Kidney glomerular epithelial cell (primary cell): Measurements from ENCODE around the gene FDXR.
"Not testable (repeated sequence)": the region's sequence is repeated elsewhere in the genome, so short reads cannot be mapped to it uniquely, and the experiment has no call there.

ENCODE experiments used
- DNase-seq: peaks from one replicate; lab custom pipeline; 2025; lab: John Stamatoyannopoulos, UW

Gene FDXR, protein sequence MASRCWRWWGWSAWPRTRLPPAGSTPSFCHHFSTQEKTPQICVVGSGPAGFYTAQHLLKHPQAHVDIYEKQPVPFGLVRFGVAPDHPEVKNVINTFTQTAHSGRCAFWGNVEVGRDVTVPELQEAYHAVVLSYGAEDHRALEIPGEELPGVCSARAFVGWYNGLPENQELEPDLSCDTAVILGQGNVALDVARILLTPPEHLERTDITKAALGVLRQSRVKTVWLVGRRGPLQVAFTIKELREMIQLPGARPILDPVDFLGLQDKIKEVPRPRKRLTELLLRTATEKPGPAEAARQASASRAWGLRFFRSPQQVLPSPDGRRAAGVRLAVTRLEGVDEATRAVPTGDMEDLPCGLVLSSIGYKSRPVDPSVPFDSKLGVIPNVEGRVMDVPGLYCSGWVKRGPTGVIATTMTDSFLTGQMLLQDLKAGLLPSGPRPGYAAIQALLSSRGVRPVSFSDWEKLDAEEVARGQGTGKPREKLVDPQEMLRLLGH

DNA sequence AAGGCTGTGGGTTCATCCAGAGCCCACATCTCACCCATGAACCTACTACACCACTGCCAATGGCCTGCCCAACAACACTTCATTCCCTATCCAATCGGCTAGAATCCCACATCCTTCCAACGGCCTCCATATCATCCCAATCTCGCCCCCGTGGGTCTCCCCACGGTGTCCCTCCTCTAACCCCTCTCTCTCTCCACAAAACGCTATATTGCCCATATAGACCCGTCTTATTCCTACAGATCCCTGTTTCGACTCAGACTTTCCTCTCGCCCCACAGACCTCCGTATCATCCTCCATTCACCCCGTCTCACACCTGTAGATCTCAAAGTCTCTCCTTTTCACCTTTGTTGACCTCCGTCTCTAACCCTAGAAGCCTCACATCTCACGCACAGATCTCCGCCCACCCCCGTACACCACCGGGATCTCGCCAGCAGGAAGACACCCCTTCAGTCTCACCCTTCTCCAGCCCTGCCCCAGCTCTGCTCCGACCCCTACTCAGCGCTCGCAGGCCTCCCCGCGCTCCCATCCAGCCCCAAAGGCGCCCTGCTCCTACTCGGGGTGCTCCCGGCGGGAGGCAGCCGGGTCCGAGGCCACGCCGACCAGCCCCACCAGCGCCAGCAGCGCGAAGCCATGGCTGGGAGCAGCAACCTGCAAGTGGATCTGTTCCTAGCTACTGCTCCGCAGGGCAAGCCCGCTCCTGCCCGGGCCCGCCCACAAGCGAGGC lies at the start of gene FDXR:
Gene FDXR (minus strand): TSS at position 682 of the 724 bp plus-strand sequence. CDS start 50 bp downstream, at position 632.
- DNase-seq: no peak

DNA sequence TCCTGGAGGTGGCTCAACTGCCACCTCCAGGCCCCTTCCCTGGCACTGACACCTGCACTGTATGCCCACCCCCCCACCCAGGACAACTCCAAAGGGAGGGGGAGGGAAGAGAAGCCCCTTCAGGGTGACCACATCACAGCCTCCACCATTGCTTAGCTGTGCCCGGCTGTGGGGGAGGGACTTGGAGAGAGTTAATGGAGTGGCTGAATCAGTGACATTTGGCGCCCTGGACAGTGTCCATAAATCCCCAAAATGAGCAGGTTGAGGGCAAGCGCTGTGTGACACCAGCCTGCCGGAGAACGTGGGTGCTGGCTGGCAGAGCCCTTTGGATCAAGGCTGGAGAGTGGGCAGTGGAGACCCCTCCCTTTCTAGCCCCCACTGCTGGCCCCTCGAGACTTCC lies 49.4 kb upstream of the FDXR start:
- no peak for DNase-seq

DNA sequence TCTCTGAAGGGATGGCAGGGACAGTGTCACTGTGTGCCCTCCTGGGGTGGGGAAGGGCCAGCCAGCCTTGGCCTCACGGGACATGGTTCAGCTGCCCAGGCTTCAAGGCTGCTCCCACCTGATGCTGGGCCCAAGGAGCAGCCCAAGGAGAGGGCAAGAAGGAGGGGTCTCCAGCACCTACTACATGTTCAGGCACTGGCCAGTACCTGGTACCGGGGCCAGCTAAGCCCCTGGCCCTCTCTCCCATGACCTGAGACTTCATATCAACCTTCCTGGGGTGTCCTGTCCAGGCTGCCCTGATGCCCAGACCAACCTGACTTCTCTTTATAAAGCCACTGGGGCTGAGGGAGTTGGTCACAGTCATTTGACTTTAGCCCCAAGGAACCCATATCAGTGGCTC lies 49.0 kb upstream of the FDXR start:
- no peak for DNase-seq

DNA sequence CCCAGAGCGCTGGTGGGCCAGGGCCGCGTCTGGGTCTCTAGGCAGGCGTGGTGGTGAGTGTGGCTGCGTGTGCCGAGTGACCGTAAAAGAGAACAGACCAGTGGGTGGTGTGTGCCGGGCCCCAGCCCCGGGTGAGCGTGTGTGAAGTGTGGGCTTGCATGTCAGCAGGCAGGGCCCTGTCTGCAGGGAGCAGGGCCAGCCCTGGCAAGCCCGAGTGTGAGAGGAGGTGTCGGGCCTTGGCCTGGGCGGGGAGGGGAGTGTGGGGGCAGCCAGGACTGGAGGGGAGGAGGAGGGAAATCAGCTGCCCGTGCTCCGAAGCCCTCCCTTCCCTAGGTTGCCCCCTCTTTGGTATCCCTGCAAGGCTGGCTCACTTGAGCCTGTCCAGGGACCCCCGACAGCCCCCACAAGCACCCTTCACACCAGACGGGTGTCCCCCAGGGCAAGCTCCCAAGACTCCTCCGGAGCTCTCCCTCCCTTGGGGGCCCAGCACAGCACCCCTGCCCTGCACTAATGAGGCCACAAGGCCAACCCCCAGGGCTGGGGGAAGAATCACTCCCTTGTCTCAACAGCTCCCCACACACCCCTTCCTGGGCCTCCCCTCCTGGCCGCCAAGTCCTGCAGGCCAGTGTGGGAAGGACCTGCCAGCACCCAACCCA lies 48.4 kb upstream of the FDXR start:
- DNase-seq: no peak

DNA sequence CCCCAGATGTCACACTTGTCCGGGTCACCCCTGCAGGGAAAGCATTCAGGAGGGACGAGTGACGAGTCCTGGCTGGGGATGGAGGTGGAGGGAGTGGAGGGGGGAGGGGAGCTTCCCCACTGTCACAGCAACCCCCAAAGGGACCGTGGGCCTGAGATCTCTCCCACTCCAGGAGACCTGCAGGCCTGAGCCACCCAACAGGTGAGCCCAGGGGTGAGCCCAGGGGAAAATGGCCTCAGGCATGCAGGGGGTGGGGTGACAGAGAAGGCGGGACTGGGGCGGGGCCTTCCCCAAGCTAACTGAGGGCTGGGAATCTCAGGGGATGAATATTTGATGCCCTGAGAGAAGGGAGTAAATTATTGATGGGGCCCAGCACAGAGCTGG lies 47.8 kb upstream of the FDXR start:
- no peak for DNase-seq

DNA sequence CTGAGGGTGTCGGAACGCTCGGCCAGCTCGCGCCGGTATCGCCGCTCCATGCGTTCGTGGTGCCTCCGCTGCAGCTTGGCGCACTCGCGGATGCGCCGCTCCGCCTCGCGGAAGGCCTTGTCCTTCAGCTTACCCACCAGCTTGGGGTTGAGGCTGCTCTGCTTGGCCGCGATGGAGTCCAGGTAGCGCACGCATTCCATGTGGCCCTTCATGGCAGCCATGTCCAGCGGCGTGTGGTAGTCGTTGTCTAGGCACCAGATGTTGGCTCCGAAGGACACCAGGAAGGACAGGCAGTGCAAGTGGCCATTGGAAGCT lies 47.5 kb upstream of the FDXR start:
- DNase-seq: no peak

DNA sequence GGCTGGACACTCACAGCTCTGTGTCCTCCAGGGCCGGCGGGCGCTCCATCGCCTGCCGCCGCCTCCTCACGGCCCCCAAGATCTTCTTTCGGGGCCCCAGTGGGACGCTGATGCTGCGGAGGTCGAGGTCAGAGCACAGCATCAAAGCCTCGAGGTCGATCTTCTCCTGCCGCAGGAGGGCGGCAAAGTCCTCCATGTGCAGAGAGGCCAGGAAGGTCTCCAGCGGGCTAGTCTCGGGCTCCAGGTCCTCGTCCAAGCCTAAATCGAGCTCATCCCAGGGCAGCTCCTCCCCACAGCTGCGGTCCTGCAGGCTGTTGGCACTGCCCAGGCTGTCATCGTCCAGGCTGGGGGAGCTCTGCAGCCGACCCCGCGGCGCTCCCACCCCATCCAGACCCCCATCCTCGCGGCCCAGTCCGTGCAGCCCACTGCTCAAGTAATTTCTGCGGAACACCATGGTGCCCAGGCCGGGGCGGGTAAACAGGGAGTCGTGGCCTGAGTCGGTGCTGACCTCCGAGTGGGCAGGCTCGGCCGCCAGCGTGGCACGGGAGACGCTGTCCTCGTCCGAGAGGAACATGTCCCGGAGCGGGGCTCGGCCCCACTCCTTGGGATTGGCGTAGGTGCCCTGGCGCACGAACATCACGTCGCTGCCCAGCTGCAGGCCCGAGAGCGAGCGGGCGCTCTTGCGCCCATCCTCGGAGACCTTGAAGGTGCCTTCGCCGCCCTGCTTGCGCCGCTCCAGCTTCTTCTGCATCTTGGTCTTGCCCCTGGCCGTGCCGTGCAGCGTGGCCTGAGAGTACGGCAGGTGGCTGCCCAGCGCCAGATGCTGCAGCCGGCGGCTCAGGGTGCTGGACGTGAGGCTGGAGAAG lies 46.9 kb upstream of the FDXR start:
- no peak for DNase-seq

DNA sequence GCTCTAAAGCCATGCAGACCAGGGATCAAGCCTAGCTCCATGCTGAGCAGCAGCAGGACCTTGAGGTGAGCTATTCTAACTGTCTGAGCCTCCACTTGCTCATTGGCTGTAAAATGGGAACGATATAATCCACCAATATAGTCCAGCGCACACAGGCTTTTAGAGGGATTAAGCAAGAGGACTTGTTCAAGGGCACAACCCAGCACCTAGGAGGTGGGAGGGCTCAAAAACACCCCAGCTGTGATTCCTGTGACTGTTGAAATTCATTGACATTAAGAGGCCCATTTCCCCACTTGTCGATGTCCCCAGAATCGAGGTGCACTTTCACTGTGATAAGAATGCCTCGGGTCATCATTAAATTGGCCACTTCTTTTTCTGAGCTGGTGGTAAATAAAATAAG lies 46.1 kb upstream of the FDXR start:
- no peak for DNase-seq

DNA sequence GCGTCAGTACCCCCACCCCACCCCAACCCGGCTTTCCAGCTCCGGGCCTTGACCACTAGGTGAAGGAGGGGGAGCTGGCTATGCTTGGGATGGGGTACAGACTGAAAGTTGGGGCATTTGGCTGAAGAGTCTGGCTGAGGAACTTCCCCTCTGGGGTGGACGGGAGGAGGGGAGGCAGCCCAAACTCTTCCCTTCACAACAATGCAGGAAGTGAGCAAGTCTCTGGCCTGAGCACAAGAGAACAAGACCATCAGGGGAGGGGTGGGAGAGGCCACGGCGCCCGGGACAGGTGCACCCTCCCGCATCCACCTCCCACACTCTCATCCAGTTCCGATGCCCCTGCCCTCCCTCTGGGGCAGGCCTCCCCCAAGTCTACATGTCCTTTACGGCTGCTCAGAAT lies 44.6 kb upstream of the FDXR start:
- DNase-seq: no peak

DNA sequence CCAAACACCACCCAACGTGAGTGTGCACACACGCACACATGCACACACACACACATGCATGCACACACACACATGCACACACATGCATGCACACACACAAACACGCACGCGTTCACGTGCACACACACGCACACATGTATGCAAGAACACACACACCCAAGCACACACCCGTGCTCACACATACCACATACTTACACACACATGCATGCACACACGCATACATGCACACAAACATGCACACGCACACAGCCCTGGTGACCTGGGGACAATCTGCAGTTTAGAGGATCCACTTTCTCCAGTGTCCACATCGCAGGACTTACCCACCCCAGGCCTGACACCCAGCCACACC lies 44.0 kb upstream of the FDXR start:
- no peak for DNase-seq

DNA sequence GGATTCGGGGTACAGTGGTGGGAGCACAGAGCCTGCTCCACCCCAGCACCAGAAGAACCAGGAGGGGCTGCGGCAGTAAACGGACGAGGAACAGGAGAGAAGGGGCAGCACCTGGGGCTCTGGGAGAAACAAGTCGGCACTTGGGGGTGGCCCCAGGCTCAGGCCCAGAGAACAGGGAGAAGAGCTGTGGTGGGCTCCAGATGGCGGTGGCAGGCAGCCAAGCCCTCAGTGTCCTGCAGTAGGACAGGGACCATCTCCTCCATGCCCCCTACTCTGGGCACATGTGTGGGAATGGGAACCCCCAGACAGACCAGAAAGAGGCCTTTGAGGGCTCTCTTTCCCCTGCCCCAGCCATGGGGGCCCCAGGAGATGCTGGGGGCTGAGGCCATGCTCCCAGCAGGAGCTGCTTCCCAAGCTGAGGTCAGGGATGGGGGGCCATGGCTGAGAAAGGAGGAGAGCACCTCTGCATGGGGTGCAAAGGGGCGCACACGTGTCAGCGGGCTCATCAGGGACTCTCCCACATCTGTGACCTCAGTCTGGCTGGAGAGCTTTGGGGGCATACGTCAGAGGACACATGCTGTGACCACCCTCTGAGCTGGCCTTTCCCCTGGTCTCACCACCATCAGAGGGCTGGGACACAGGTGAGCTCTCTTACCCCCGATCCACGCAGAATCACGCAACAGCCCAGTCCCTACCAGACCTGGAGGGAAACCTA lies 43.5 kb upstream of the FDXR start:
- DNase-seq: no peak

DNA sequence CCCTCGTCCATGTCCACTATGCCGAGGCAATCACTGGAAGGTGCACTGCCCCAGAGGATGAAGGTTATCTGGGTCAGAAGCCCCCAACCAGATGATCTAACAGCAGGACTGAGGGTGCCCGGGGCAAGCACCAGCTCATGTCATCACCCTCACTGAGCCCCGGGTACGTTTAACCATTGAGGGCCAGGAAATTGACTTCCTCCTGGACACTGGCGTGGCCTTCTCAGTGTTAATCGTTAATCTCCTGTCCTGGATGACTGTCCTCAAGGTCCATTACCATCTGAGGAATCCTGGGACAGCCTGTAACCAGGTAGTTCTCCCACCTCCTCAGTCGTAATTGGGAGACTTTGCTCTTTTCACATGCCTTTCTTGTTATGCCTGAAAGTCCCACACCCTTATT lies 38.6 kb upstream of the FDXR start:
- not testable (repeated sequence) for DNase-seq

DNA sequence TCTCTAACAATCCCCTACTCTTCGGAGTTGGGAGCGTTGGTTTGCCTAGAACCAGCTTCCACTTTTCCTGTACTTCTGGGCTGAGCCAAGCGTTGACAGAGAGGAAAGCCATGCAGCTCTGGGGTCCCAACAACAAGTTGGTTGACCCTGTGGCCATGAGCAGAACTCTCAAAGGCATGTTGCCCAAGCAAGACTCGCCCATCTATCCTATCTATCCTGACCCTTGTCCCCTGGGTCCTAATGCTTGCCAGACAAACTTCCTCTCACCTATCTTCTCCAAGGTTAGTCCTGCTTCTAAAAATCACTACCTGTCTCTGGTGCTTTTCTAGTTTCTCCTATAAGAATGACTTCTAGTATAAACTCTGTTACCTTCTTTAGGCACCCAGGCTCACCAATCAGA lies 36.3 kb upstream of the FDXR start:
- DNase-seq: not testable (repeated sequence)

DNA sequence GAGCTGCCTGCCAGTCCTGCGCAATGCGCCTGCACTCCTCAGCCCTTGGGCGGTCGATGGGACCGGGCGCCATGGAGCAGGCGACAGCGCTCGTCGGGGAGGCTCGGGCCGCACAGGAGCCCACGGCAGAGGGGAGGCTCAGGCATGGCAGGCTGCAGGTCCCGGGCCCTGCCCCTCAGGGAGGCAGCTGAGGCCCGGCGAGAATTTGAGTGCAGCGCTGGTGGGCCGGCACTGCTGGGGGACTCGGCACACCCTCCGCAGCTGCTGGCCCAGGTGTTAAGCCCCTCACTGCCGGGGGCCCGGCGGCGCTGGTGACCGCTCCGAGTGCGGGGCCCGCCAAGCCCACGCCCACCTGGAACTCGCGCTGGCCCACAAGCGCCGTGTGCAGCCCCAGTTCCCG lies 34.2 kb upstream of the FDXR start:
- no peak for DNase-seq

DNA sequence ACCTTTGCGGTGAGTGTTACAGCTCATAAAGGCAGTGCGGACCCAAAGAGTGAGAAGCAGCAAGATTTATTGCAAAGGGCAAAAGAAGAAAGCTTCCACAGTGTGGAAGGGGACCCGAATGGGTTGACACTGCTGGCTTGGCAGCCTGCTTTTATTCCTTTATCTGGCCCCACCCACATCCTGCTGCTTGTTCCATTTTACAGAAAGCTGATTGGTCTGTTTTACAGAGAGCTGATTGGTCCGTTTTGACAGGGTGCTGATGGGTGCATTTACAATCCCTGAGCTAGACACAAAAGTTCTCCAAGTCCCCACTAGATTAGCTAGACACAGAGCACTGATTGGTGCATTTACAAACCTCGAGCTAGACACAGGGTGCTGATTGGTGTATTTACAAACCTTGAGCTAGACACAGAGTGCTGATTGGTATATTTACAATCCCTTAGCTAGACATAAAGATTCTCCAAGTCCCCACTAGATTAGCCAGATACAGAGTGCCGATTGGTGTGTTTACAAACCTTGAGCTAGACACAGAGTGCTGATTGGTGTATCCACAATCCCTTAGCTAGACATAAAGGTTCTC lies 33.5 kb upstream of the FDXR start:
- DNase-seq: not testable (repeated sequence)

DNA sequence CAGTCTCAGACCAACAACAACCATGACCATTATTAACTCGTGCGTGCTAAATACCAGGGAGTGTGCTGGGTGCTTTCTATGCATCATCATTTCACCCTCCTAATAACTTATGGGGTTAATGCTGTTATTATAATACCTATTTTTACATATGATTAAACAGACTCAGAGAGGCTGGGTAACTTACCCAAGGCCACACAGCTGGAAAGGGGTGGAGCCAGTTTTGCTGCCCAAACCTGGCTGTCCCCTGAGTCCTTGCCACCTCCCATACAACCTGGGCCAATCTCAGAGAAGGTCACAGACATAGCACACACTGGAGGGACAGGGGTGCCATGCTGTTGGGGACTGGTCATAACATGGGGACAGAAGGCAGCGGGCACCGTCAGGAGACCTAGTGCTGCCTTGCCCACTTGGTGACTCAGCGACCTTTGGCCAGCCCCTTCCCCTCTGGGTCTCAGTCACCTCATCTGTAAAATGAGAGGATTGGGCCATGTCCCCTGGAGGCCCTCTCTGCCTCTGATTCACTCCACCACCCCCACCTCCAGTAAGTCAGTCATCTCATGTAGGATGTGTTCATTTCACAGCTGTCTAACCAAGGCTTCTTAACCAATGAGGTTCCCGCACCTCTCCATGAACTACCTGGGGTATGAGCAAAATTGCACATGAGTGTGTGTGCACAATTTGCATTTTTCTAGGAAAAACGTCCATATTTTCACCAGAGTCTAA lies 32.1 kb upstream of the FDXR start:
- DNase-seq: no peak

DNA sequence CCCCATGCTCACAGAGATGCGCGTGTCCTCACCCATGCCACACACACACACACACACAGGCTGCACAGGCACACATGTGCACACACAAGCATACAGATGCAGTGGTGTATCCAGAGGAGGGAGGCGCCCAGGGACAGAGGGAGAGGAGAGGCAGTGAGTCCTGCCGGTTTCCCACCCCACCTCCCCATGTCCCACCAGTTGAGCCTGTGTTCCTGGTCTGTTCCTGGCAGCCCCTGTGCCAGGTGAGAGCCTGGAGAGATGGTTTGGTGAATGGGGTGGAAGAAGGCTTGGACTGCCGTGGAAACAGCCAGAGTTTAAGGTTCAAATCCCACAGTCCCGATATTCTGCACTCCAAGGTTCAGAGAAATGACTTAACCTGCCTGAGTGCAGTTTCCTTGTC lies 30.9 kb upstream of the FDXR start:
- DNase-seq: no peak

DNA sequence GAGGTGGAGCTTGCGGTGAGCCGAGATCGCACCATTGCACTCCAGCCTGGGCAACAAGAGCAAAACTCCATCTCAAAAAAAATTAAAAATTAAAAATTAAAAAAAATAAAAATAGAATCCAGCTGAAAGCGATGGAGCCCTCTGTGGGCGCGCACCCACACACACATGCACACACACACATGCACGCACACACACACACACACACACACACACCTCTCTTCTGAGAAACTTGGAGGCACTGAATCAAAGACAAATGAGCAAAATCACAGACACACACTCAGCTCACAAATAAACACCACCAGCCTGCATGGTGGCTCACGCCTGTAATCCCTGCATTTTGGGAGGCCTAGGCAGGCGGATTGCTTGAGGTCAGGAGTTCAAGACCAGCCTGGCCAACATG lies 30.2 kb upstream of the FDXR start:
- DNase-seq: no peak

DNA sequence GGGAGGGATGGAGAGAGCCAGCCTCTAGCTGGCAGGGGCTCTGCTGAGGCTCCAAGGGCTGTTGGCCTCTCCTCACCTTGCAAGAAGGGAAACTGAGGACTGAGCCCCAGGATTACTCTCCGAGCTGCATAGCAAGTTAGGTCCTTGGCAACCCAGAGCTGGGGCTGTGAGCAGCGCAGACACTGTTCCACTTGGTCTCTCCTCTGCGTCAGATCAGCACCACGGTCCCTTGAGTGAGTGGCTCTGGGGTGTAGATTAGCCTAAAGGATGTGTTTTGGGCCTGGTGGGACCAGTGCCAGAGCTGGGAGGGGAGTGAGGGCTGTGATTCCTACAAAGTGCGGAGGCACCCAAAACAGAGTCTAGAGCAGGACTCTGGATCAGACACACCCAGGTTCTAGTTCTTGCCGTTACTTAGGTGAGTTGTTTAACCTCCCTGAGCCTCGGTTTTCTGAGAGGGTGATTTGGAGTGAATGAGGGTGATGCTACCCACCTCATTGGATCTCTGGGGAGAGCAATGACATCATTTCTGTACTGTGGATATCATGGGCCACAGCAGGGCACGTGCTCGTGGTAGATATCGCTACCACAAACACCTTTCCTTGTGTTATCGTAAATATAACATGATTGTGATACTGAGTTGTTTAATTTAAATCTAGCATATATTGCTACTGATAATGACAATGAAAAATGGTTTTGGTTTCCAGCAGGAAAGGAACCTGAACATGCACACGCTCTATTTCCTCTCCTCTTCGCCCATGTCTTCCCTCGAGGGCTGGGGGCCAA lies 28.8 kb upstream of the FDXR start:
- no peak for DNase-seq

DNA sequence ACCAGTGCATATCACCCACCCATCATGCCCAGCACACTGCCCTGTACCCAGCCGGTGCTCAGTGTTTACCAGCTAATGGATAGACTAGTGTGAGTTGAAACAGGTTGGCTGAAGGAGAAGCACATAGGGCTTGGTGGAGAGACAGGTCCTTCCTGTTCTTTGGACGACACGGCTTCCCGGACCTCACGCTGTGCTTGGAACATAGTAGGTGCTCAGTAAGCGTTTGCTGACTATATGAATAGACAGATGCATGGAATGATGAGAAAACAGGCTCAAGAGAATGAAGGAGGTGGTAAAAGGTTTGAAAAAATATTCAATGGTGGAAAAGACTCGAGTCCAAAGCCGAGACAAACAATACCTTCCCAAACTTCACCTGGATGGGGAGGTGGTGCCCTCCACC lies 27.4 kb upstream of the FDXR start:
- DNase-seq: no peak
